Measurements from ENCODE around the gene EPHB6.

Gene EPHB6

DNA sequence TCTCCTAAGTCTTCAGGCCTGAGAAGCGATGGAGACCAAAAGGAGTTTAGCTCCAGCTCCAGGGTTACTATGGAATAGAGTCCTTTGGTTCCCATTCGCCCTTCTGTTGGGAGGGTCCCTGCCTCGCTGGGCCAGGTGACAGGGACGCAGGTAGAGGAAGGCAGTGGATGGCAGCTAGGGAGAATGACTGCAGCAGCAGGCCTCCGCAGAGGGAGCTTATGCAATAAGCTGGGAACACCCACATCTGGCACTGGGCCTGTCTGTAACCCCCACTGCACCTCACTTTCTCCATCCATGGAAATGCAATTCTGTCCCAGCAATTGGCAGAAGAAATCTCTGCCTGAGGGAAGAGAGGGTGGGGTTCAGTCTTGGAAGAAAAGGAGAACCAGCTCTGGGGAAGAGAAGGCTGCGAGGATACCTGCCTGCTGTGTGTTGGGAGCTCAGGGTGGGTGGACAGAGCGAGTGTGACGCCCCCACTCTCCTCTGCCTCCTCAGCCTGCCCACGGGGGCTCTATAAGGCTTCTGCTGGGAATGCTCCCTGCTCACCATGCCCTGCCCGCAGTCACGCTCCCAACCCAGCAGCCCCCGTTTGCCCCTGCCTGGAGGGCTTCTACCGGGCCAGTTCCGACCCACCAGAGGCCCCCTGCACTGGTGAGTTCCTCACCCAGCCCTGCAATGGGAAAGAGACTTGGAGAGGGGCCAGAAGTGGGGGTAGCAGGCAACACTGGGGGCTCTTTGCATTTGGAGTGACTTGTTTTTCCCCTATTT lies 10.3 kb downstream of the EPHB6 start:
- TF ChIP-seq, protein P1, sequence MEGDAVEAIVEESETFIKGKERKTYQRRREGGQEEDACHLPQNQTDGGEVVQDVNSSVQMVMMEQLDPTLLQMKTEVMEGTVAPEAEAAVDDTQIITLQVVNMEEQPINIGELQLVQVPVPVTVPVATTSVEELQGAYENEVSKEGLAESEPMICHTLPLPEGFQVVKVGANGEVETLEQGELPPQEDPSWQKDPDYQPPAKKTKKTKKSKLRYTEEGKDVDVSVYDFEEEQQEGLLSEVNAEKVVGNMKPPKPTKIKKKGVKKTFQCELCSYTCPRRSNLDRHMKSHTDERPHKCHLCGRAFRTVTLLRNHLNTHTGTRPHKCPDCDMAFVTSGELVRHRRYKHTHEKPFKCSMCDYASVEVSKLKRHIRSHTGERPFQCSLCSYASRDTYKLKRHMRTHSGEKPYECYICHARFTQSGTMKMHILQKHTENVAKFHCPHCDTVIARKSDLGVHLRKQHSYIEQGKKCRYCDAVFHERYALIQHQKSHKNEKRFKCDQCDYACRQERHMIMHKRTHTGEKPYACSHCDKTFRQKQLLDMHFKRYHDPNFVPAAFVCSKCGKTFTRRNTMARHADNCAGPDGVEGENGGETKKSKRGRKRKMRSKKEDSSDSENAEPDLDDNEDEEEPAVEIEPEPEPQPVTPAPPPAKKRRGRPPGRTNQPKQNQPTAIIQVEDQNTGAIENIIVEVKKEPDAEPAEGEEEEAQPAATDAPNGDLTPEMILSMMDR (conservative IDR thresholded peaks at IDR 0.05; ENCODE audit: low read length): no peak
- DNase-seq (ENCODE audit: low read depth): no peak
- no peak overlapping the region for H3K4me3 ChIP-seq (ENCODE audit: low read length)

DNA sequence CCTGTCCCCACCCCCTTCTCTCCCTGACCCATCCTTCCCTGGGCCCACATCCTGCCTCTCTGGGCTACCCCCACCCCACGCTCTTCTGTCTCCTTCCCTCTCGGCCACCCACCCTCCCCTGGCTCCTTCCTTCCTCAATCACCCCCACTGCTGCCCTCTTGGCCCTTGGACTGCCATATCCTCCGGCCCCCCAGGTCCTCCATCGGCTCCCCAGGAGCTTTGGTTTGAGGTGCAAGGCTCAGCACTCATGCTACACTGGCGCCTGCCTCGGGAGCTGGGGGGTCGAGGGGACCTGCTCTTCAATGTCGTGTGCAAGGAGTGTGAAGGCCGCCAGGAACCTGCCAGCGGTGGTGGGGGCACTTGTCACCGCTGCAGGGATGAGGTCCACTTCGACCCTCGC lies 10.9 kb downstream of the EPHB6 start:
- TF ChIP-seq, protein P1 (conservative IDR thresholded peaks at IDR 0.05; ENCODE audit: low read length): no peak
- no peak overlapping the region for H3K4me3 ChIP-seq (ENCODE audit: low read length)

DNA sequence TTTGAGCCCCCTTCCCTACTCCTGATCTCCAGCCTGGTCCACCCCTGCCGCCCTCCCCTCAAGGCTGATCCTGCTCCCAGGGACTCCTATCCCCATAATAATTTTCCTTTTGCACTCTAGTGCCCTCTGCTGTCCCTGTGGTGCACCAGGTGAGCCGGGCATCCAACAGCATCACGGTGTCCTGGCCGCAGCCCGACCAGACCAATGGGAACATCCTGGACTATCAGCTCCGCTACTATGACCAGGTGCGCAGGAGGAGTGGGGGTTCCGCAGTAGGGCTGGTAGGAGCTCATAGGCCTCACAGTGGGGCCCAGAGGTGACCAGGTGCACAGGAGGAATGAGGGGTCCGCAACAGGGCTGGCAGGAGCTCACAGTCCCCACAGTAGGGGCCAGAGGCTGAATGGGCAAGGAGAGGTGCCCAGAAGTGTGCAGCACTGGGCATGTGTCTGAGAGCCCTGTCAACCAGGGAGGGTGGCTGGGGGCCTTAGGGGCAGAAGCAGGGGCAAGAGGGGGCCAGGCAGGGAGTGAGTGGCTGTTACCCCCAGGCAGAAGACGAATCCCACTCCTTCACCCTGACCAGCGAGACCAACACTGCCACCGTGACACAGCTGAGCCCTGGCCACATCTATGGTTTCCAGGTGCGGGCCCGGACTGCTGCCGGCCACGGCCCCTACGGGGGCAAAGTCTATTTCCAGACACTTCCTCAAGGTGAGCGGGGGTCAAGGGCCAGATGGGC lies 11.7 kb downstream of the EPHB6 start:
- no peak for DNase-seq (ENCODE audit: low read depth)
- H3K4me3 ChIP-seq (ENCODE audit: low read length): no peak overlapping the region
- TF ChIP-seq, protein P1 (conservative IDR thresholded peaks at IDR 0.05; ENCODE audit: low read length): peak; percentile 50

More for the DNA sequence above, 10.9 kb downstream of the EPHB6 start:
- DNase-seq (ENCODE audit: low read depth): no peak

DNA sequence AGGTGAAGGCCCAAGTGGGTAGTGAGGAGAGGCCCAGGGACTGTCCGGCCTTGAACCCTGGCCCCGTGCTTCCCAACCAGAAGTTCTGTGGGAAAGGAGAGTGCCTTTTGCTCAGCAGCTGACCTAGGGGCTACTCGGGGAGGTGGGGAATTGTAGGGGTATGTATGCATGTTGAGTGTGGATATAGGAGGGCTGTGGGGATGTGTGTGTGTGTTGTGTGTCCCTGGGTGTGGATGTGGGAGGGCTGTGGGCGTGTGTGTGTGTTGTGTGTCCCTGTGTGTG lies 12.2 kb downstream of the EPHB6 start:
- TF ChIP-seq, protein P1 (conservative IDR thresholded peaks at IDR 0.05; ENCODE audit: low read length): no peak
- no peak for DNase-seq (ENCODE audit: low read depth)
- no peak overlapping the region for H3K4me3 ChIP-seq (ENCODE audit: low read length)

DNA sequence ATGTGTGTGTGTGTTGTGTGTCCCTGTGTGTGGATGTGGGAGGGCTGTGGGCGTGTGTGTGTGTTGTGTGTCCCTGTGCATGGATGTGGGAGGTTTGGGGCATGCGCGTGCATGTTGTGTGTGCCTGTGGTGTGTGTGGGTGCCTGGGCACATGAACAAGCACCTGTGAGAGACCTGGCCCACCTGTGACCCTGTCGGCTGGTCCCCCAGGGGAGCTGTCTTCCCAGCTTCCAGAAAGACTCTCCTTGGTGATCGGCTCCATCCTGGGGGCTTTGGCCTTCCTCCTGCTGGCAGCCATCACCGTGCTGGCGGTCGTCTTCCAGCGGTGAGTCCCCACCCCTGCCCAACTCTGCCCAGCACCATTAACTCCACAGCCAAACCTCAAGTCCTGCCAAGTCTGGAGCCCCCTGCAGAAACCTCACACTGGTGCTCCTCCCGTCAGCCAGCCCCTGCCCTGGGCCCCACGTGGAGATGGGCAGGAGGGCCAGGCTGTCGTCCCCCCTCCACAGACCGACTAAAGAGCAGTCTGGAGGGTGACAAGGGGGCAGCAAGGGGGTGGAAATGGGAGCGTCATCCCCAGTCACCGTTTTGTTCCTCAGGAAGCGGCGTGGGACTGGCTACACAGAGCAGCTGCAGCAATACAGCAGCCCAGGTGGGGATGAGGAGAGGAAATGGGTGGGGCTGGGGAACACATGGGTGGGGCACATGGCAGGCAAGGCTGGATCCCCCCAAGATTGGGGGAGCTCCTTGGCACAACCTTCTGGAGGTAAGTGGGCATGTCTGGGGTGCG lies 12.7 kb downstream of the EPHB6 start:
- DNase-seq (ENCODE audit: low read depth): no peak
- no peak overlapping the region for H3K4me3 ChIP-seq (ENCODE audit: low read length)
- TF ChIP-seq, protein P1 (conservative IDR thresholded peaks at IDR 0.05; ENCODE audit: low read length): no peak

DNA sequence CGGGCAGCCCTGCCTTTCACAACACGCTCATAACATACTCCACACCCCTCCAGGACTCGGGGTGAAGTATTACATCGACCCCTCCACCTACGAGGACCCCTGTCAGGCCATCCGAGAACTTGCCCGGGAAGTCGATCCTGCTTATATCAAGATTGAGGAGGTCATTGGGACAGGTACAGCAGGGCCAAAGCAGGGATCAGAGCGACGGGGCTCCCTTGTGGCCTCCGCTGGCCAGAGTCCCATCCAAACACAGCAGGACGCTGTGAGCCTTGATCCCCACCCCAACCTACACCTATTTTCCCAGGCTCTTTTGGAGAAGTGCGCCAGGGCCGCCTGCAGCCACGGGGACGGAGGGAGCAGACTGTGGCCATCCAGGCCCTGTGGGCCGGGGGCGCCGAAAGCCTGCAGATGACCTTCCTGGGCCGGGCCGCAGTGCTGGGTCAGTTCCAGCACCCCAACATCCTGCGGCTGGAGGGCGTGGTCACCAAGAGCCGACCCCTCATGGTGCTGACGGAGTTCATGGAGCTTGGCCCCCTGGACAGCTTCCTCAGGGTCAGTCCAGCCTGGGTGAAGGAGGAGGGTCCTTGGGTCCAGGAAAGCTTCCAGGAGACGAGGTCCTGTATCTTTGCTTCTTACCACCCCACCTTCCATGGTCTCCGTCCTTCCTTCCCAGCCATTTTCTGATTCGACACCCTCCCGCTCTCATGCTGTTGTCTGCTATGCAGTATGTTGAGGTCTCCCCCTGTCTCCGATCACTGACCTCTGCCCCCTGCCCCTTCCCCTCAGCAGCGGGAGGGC lies 13.5 kb downstream of the EPHB6 start:
- TF ChIP-seq, protein P1 (conservative IDR thresholded peaks at IDR 0.05; ENCODE audit: low read length): no peak
- no peak for DNase-seq (ENCODE audit: low read depth)

More for the DNA sequence above, 13.5 kb downstream of the EPHB6 start:
- H3K4me3 ChIP-seq (ENCODE audit: low read length): no peak overlapping the region
